ENCODE measurements around the gene GJD4. TPM values are rescaled to one million over a fixed set of nuclear protein-coding genes. Genes with fewer than 3 reads are reported as not detected.

The GJD4 gene
- total and polyA plus RNA-seq, 4 donors, result not detected

- H3K4me3 ChIP-seq (ENCODE audit: low read depth in 1 of 3, low read length in 3 of 3), result no peak overlapping the region
- H3K27me3 ChIP-seq (ENCODE audit: control insufficient read depth in 4 of 4, insufficient read depth in 4 of 4, low read length in 3 of 4), result no peaks in the 10 kb centered on the region
- no peak overlapping the region for H3K9ac ChIP-seq (ENCODE audit: low read depth in 1 of 2, low read length in 2 of 2)
- no peaks in the 10 kb centered on the region for H3K9me3 ChIP-seq (ENCODE audit: control insufficient read depth in 4 of 4, low read length in 3 of 4)
- no peaks in the 10 kb centered on the region for H3K36me3 ChIP-seq (ENCODE audit: control insufficient read depth in 4 of 4, insufficient read depth in 3 of 4, low read depth in 1 of 4, low read length in 3 of 4)
- WGBS, result 91% methylated on average over 6 of the region's 6 CpGs
- H3K4me1 ChIP-seq (ENCODE audit: control insufficient read depth in 4 of 4, insufficient read depth in 4 of 4, low read length in 3 of 4), result no peaks in the 10 kb centered on the region
- TF ChIP-seq FOXA1 (IDR thresholded peaks at IDR 0.05) (no peak), JUND (IDR thresholded peaks at IDR 0.05) (no peak), SP1 (IDR thresholded peaks at IDR 0.05) (no peak), HNF4G (IDR thresholded peaks at IDR 0.05) (no peak), MAX (IDR thresholded peaks at IDR 0.05) (no peak), FOXA2 (IDR thresholded peaks at IDR 0.05) (no peak), EGR1 (IDR thresholded peaks at IDR 0.05; ENCODE audit: low read depth in 2 of 2) (no peak), TAF1 (conservative IDR thresholded peaks at IDR 0.05) (no peak)
- TF ChIP-seq, protein P1, sequence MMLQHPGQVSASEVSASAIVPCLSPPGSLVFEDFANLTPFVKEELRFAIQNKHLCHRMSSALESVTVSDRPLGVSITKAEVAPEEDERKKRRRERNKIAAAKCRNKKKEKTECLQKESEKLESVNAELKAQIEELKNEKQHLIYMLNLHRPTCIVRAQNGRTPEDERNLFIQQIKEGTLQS (IDR thresholded peaks at IDR 0.05), result no peak
- TF ChIP-seq, protein P2, sequence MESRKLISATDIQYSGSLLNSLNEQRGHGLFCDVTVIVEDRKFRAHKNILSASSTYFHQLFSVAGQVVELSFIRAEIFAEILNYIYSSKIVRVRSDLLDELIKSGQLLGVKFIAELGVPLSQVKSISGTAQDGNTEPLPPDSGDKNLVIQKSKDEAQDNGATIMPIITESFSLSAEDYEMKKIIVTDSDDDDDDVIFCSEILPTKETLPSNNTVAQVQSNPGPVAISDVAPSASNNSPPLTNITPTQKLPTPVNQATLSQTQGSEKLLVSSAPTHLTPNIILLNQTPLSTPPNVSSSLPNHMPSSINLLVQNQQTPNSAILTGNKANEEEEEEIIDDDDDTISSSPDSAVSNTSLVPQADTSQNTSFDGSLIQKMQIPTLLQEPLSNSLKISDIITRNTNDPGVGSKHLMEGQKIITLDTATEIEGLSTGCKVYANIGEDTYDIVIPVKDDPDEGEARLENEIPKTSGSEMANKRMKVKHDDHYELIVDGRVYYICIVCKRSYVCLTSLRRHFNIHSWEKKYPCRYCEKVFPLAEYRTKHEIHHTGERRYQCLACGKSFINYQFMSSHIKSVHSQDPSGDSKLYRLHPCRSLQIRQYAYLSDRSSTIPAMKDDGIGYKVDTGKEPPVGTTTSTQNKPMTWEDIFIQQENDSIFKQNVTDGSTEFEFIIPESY (IDR thresholded peaks at IDR 0.05), result no peak
- H3K27ac ChIP-seq (ENCODE audit: low read depth in 1 of 2, low read length in 2 of 2), result no peak overlapping the region
- DNase-seq (ENCODE audit: low spot score), result no peak
Measured at GRCh38 chr10:35581655-35582054, 23.5 kb upstream of the GJD4 start.

DNA sequence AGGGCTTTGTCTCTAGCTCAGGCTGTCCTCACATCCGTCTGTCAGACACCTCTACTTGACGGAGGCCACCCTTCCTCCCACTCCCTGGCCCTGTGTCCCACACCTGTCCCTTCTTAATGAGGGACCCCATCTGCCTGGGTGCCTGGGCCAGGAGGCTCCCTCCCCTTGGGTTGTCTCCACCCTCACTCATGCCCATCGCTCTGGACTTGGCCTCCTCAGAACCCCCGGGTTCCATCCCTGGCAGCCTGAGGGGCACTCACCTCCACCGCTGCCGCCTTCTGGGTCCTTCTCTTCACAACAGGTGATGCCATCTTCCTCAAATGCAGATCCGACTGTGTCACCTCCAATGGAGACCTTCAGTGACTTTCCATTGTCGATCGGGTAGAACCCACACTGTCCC, 20.2 kb upstream of the GJD4 start:
- Histone ChIP-seq H3K9me3 (ENCODE audit: control insufficient read depth in 4 of 4, low read length in 3 of 4) (no peaks in the 10 kb centered on the region), H3K4me1 (ENCODE audit: control insufficient read depth in 4 of 4, insufficient read depth in 4 of 4, low read length in 3 of 4) (no peaks in the 10 kb centered on the region), H3K27ac (ENCODE audit: low read depth in 1 of 2, low read length in 2 of 2) (no peak overlapping the region), H3K4me3 (ENCODE audit: low read depth in 1 of 3, low read length in 3 of 3) (no peak overlapping the region), H3K36me3 (ENCODE audit: control insufficient read depth in 4 of 4, insufficient read depth in 3 of 4, low read depth in 1 of 4, low read length in 3 of 4) (no peaks in the 10 kb centered on the region), H3K27me3 (ENCODE audit: control insufficient read depth in 4 of 4, insufficient read depth in 4 of 4, low read length in 3 of 4) (no peaks in the 10 kb centered on the region), H3K9ac (ENCODE audit: low read depth in 1 of 2, low read length in 2 of 2) (no peak overlapping the region)
- no peak for DNase-seq (ENCODE audit: low spot score)
- TF ChIP-seq MAX (IDR thresholded peaks at IDR 0.05), result no peak
- no peak for TF ChIP-seq YY1 (IDR thresholded peaks at IDR 0.05)
- TF ChIP-seq GABPA (IDR thresholded peaks at IDR 0.05 in 1 of 2, conservative IDR thresholded peaks at IDR 0.05 in 1 of 2), result no peak
- no peak for TF ChIP-seq RXRA (IDR thresholded peaks at IDR 0.05)
- no peak for TF ChIP-seq FOXA2 (IDR thresholded peaks at IDR 0.05)
- WGBS, result 96% methylated on average over 9 of the region's 9 CpGs

GRCh38 chr10:35585356-35585755, 19.8 kb upstream of the GJD4 start:
- Histone ChIP-seq H3K27ac (ENCODE audit: low read depth in 1 of 2, low read length in 2 of 2) (no peak overlapping the region), H3K9ac (ENCODE audit: low read depth in 1 of 2, low read length in 2 of 2) (no peak overlapping the region), H3K36me3 (ENCODE audit: control insufficient read depth in 4 of 4, insufficient read depth in 3 of 4, low read depth in 1 of 4, low read length in 3 of 4) (no peaks in the 10 kb centered on the region), H3K4me3 (ENCODE audit: low read depth in 1 of 3, low read length in 3 of 3) (no peak overlapping the region), H3K27me3 (ENCODE audit: control insufficient read depth in 4 of 4, insufficient read depth in 4 of 4, low read length in 3 of 4) (no peaks in the 10 kb centered on the region), H3K9me3 (ENCODE audit: control insufficient read depth in 4 of 4, low read length in 3 of 4) (peaks cover 0 to 1% (median under 1%) of the 10 kb centered on the region in 4 donors), H3K4me1 (ENCODE audit: control insufficient read depth in 4 of 4, insufficient read depth in 4 of 4, low read length in 3 of 4) (no peaks in the 10 kb centered on the region)
- no peak for DNase-seq (ENCODE audit: low spot score)
- 94% methylated on average over 11 of the region's 11 CpGs for WGBS
- TF ChIP-seq FOXA2 (IDR thresholded peaks at IDR 0.05), result no peak
- no peak for TF ChIP-seq HNF4A (conservative IDR thresholded peaks at IDR 0.05)
